ENCODE data around the gene RAP2C.

DNA sequence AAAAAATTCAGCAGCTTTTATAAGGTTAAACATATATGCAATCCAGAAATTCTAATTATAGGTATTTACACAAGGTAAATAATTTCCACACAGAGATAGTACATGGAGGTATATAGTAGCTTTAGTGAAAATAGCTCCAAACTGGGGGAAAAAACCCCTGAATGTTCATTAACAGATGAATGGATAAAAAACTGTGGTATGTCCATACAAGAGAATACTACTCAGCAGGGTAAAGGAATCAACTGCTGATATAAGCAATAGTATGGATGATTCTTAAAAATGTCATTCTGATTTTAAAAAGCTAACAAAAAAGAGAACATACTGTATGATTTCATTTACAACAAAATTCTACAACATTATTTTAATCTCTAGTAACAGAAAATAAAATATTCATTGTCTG lies 54.2 kb downstream of the RAP2C start:
- no peak for TF ChIP-seq POLR2AphosphoS5 (IDR thresholded peaks at IDR 0.05; ENCODE audit: borderline replicate concordance, low read depth, low read length)
- TF ChIP-seq EZH2 (IDR thresholded peaks at IDR 0.05), result no peak
- TF ChIP-seq FOXP2 (optimal IDR thresholded peaks at IDR 0.05; ENCODE audit: control extremely low read depth, extremely low read length, insufficient read depth), result no peak
